Measurements from ENCODE around the gene OSGIN1. TPM values are rescaled to one million over a fixed set of nuclear protein-coding genes. Genes with fewer than 3 reads are reported as not detected.

Gene OSGIN1
- total RNA-seq, 1 donor from 2014 or later, result 0.31 TPM

DNA sequence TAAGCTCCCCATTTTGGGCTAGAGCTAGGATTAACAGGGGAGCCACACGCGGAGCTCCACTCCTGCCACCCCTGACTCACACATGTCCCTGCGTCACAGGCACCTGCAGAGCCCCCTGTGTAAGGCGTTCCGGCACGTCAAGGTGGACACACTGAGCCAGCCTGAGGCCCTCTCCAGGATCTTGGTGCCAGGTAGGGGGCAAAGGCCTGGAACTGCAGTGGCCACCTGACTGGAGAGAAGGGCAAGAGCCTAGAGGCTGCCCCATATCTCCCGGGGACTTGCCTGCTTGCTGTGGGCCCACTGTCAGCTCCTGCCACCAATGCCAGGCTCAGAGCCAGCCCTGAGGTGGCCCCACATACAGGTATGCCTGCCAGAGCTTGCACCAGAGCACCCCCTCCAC, 48.7 kb downstream of the OSGIN1 start:
- no peak overlapping the region for H3K27ac Mint-ChIP-seq (ENCODE audit: unreplicated experiment)
- no peak for DNase-seq (ENCODE audit: low spot score)
- no peaks in the 10 kb centered on the region for H3K36me3 Mint-ChIP-seq (ENCODE audit: low read depth, unreplicated experiment)
- H3K4me1 Mint-ChIP-seq (ENCODE audit: unreplicated experiment), result no peaks in the 10 kb centered on the region
- no peaks in the 10 kb centered on the region for H3K9me3 Mint-ChIP-seq (ENCODE audit: unreplicated experiment)
- H3K4me3 Mint-ChIP-seq (ENCODE audit: unreplicated experiment), result no peak overlapping the region
- TF ChIP-seq, protein P1, sequence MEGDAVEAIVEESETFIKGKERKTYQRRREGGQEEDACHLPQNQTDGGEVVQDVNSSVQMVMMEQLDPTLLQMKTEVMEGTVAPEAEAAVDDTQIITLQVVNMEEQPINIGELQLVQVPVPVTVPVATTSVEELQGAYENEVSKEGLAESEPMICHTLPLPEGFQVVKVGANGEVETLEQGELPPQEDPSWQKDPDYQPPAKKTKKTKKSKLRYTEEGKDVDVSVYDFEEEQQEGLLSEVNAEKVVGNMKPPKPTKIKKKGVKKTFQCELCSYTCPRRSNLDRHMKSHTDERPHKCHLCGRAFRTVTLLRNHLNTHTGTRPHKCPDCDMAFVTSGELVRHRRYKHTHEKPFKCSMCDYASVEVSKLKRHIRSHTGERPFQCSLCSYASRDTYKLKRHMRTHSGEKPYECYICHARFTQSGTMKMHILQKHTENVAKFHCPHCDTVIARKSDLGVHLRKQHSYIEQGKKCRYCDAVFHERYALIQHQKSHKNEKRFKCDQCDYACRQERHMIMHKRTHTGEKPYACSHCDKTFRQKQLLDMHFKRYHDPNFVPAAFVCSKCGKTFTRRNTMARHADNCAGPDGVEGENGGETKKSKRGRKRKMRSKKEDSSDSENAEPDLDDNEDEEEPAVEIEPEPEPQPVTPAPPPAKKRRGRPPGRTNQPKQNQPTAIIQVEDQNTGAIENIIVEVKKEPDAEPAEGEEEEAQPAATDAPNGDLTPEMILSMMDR (IDR thresholded peaks at IDR 0.05; ENCODE audit: unreplicated experiment), result no peak
- H3K27me3 Mint-ChIP-seq (ENCODE audit: unreplicated experiment), result peaks cover 3% of the 10 kb centered on the region

DNA sequence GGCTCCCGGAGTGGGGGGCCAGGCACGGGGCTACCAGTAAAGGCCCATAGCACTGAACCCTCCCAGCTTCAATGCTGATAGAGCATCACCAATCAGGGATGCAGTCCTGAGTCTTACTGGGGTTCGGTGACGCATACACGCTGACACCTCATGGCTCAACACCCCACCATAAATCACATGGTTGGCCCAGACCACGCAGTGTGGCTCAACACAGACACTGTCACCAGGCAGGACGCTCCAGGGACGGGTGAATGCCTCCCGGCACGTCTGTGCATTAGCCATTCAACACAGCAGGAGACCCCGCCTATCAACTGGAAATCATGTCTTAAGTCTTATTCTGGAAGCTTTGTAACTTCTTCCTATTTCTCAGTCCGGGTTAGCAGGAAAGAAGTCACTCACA, 50.0 kb downstream of the OSGIN1 start:
- Mint-ChIP-seq H3K9me3 (ENCODE audit: unreplicated experiment) (no peaks in the 10 kb centered on the region), H3K4me1 (ENCODE audit: unreplicated experiment) (no peaks in the 10 kb centered on the region), H3K27me3 (ENCODE audit: unreplicated experiment) (peaks cover 3% of the 10 kb centered on the region), H3K4me3 (ENCODE audit: unreplicated experiment) (no peak overlapping the region), H3K36me3 (ENCODE audit: low read depth, unreplicated experiment) (no peaks in the 10 kb centered on the region), H3K27ac (ENCODE audit: unreplicated experiment) (no peak overlapping the region)
- no peak for DNase-seq (ENCODE audit: low spot score)
- TF ChIP-seq, protein P1 (IDR thresholded peaks at IDR 0.05; ENCODE audit: unreplicated experiment), result no peak

DNA sequence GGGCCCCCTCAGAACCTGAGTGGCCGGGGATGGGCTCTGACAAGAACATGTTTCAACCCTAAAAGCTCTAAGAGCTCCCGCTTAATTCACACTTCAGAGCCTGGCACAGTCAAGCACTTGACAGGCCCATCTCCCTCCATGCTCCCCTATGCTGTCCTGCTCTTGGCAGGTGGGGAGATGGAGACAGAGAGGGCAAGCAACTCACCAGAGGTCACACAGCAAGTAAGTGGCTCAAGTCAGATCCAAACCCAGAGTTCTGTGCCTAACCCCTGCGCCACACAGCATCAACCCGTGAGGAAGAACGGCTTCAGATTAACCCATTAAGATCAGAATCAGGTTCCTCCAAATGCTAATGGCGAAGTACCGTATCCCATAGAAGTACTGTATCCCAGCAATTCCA, 51.4 kb downstream of the OSGIN1 start:
- H3K36me3 Mint-ChIP-seq (ENCODE audit: low read depth, unreplicated experiment), result no peaks in the 10 kb centered on the region
- H3K4me1 Mint-ChIP-seq (ENCODE audit: unreplicated experiment), result no peaks in the 10 kb centered on the region
- H3K27me3 Mint-ChIP-seq (ENCODE audit: unreplicated experiment), result peaks cover 6% of the 10 kb centered on the region
- DNase-seq (ENCODE audit: low spot score), result no peak
- no peak overlapping the region for H3K4me3 Mint-ChIP-seq (ENCODE audit: unreplicated experiment)
- H3K9me3 Mint-ChIP-seq (ENCODE audit: unreplicated experiment), result no peaks in the 10 kb centered on the region
- TF ChIP-seq, protein P1 (IDR thresholded peaks at IDR 0.05; ENCODE audit: unreplicated experiment), result no peak
- no peak overlapping the region for H3K27ac Mint-ChIP-seq (ENCODE audit: unreplicated experiment)

DNA sequence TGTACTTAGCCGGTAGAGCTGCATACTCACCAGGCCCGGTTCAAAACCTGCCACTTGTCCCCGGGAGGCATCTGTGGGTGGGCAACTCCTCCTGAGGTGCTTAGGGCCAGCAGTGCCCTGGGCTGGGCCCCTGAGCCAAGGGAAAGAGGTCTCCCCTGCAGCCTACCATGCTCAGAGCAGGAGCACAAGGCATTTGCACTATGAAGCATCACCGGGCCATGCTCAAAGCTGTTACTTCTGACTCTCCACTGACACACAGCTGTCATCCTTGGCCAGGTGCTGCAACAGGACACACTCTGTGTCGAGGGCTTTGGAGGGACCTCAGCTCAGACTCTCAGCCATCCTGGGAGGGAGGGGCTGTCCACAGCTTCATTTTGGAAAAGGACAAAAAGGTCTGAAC, 52.4 kb downstream of the OSGIN1 start:
- Mint-ChIP-seq H3K27me3 (ENCODE audit: unreplicated experiment) (peaks cover 6% of the 10 kb centered on the region), H3K27ac (ENCODE audit: unreplicated experiment) (no peak overlapping the region), H3K36me3 (ENCODE audit: low read depth, unreplicated experiment) (no peaks in the 10 kb centered on the region), H3K4me3 (ENCODE audit: unreplicated experiment) (no peak overlapping the region), H3K4me1 (ENCODE audit: unreplicated experiment) (no peaks in the 10 kb centered on the region), H3K9me3 (ENCODE audit: unreplicated experiment) (no peaks in the 10 kb centered on the region)
- TF ChIP-seq, protein P1 (IDR thresholded peaks at IDR 0.05; ENCODE audit: unreplicated experiment), result no peak
- no peak for DNase-seq (ENCODE audit: low spot score)

DNA sequence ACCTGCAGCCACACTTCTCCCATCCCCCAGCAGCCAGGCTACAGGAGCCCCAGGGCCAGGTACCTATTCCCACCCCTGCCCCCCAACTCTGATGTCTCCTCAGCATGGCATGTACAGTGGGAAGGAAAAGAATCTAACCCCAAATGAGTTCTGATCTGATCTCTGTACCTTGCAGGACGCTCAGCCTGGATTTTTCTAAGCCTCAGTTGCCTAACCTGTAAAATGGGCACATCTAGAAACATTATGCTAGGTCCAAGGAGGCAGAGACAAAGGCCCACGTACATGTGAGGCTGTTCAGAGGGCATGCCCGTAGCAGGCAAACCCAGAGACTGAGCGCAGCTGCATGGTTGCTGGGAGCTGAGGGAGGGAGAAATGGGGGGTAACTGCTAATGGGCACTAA, 54.5 kb downstream of the OSGIN1 start:
- Mint-ChIP-seq H3K9me3 (ENCODE audit: unreplicated experiment) (no peaks in the 10 kb centered on the region), H3K27me3 (ENCODE audit: unreplicated experiment) (peaks cover 6% of the 10 kb centered on the region), H3K36me3 (ENCODE audit: low read depth, unreplicated experiment) (no peaks in the 10 kb centered on the region), H3K4me3 (ENCODE audit: unreplicated experiment) (no peak overlapping the region), H3K27ac (ENCODE audit: unreplicated experiment) (no peak overlapping the region), H3K4me1 (ENCODE audit: unreplicated experiment) (no peaks in the 10 kb centered on the region)
- DNase-seq (ENCODE audit: low spot score), result no peak
- TF ChIP-seq, protein P1 (IDR thresholded peaks at IDR 0.05; ENCODE audit: unreplicated experiment), result no peak
